GM19452 (cell line): ENCODE data around the gene ODAD4.
"Not testable (repeated sequence)": the region's sequence is repeated elsewhere in the genome, so short reads cannot be mapped to it uniquely, and the experiment has no call there.

Experiments used
- ATAC-seq: cut with Tn5 transposase; IDR thresholded peaks from one replicate; pipeline ENCODE4 v1.9.1; 2021; ENCODE audit not compliant: unreplicated experiment

ODAD4 gene

DNA sequence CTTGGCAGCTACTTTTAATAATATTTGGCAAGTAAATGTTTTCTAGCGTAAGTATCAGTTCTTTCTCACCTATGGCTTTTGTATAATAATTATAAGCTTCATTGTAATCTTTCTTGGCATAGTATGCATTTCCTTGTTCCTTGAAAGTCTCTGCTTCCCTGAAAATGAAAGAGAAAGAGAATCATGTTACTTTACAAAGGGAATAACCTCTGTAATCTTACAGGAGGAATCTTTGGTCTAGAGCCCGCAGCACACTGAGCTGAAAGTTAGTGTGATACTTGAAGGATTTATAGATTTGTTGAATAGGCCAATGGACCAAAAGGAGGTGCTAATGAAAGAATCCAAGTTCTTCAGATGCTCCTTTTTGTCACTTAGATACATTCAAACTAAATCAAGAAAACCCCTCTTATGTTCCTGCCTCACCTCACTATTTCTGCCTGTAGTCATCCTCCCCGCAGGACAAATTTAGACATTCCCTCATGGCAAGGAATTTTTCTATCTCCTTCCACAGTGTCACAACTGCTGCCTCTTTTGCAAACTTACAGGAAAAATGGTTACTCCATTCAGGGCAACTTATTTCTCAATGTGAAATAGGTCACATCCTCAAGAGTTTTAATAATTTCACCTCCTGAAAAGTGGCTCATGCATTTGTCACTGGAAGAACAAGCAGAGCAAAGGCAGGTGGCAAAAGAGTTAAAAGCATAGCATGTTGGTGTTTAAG is 70.2 kb downstream of the ODAD4 start:
- no peak for ATAC-seq

DNA sequence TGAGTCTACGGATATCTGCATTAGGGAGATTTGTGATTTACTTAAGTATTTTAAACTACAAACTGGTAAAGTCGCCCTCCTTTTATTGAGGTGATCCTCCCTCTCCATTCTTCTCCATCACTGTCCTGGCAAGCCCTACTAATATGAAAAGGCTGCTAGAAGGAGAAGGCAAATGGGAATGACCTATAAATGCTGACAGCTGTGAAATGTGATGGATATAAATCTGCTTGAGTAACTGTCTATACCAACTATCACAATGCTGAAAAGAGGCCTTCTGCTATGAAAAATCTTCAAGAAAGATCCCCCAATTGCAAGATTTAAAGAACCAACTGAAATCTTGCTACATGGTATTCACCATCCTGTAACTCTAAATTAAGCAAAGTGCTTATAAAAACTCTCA is 71.3 kb downstream of the ODAD4 start:
- no peak for ATAC-seq

GRCh38 chr17:42002175-42002791 is 71.9 kb downstream of the ODAD4 start:
- no peak for ATAC-seq

DNA sequence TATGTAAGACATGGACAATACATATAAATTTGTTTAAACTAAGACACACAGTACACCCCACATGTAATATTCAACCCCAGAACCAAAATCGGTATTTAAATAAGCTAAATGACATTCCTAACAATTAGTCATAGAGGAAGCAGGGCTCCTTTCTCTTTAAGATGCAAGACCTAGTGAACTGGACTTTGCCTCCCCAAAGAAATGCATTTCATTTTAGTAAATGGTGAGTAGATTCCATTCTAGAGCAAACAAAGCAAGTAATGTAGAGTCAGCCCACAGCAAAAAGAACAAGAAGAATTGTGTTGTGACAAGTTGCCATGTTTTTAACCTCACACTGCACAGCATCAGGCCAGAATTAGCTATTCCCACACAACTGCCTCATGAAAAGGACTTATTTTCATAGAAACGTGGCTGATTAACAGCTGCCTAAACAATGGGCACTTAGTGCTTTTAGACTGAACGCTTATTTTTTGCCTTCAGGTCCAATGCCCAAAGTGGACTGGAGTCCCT is 72.4 kb downstream of the ODAD4 start:
- ATAC-seq = no peak

DNA sequence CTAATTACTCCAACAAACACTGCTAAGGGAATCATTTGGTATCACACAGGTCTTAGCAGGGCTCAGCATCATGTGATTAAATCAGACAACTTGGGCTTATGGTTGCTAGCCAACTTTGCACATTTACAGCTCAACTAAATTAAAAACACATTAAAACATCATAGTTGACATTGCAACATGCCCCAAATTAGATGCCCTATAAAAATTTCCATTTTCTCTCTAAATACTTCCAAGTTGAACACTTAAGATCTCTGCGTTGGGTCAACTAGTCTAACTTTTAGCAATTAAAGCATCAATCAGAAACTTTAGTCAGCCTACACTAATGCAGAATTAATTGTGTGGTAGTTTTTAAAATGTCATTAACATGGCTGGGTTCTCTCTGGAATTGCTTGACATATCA is 74.7 kb downstream of the ODAD4 start:
- ATAC-seq = no peak

DNA sequence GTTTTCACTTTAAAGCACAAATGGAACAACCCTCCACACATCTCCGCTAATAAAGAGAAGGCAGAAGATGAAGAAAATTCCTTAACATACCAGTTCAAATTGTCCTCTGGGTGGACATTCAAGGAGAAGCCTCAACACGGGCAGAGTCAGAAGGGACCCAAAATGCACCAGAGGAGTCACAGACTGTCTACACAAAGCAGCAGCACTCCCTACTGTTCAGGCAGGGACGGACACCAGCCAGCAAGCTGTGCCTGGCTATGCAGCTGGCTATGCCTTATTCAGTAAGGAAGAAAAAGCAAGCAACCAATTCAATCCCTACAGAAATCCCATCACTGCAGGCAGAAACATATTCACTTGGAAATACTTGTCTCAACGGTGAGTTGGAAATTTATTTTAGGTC is 78.8 kb downstream of the ODAD4 start:
- ATAC-seq = no peak

DNA sequence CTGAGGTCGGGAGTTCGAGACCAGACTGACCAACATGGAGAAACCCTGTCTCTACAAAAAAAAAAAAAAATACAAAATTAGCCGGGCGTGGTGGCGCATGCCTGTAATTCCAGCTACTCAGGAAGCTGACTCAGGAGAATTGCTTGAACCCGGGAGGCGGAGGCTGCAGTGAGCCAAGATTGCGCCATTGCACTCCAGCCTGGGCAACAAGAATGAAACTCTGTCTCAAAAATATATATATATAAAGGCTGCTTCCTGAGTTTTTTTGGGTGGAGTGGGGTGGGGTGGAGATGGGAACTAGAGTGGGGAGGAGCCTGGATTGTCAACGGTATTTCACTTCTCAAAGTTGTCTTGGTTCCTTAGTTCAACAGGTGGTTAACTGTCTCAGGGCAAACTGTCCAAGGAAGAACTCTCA is 79.9 kb downstream of the ODAD4 start:
- not testable (repeated sequence) for ATAC-seq

DNA sequence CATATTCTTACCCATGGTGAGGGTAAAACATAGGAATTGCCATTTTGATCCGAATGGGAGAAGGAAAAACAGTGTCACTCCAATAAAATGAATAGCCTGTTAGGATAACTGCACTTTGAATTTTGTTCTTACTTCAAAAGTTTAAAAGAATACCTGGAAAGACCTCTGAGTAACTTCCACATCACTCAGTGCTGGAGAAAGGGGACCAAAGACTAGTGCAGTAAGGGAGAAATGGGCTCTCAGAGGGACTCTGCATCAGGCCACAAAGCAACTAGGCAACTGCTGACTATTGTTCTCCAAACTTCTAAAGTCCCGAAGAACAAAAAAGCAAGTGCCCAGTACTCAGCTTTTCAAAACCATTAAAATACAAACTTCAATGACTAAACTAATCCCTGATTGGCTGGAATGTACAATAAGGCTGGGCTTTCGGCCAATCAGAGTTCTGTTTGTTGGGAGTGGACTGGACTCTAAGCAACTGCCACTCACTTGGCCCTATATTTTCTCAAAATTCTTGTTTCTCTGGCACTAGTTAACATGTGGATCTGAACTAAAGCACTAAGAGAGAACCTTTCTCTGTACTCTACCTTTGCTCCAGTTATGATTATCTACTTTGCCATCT is 80.6 kb downstream of the ODAD4 start:
- ATAC-seq = no peak

- not testable (repeated sequence) for ATAC-seq
Observed at GRCh38 chr17:42012363-42012762, 81.9 kb downstream of the ODAD4 start.

DNA sequence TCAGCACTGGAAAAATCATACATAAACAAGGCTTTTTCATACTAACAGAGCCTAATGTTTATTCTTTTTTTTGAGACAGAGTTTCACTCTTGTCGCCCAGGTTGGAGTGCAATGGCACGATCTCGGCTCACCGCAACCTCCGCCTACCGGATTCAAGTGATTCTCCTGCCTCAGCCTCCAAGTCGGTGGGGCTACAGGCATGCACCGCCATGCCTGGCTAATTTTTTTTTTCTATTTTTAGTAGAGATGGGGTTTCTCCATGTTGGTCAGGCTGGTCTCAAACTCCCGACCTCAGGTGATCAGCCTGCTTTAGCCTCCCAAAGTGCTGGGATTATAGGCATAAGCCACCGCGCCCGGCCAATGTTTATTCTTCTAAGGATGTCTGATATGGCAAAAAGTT is 83.3 kb downstream of the ODAD4 start:
- ATAC-seq = not testable (repeated sequence)
